Naive B cell (primary cell): Measurements from ENCODE around the gene TAF1C. TPM values are rescaled to one million over a fixed set of nuclear protein-coding genes. Genes with fewer than 3 reads are reported as not detected.
A peak's percentile ranks its signal among the peaks of the same experiment; 100 is the strongest.

Experiments
- ATAC-seq, 2 donors: fragments of 150-1000 bp; cut with Tn5 transposase; 2 replicates each; pipeline ENCODE4 v1.10.0; 2021; ENCODE audit warnings: low read depth in 2 of 2, mild to moderate bottlenecking in 2 of 2, moderate library complexity in 2 of 2
- DNase-seq: peaks from one replicate; pipeline ENCODE4 v3.0.0; 2022
- H3K27ac Mint-ChIP-seq, 6 donors: one replicate each; pipeline ENCODE4 v1.8.0; 2020 to 2022; ENCODE audit warnings: mild to moderate bottlenecking in 6 of 6, mixed read lengths in 6 of 6, moderate library complexity in 5 of 6, inconsistent platforms in 2 of 6
- H3K27me3 Mint-ChIP-seq, 3 donors: one replicate each; pipeline ENCODE4 v1.8.0; 2021 to 2022; ENCODE audit warnings: mixed read lengths in 3 of 3, mild to moderate bottlenecking in 1 of 3
- H3K36me3 Mint-ChIP-seq, 2 donors: one replicate each; pipeline ENCODE4 v1.8.0; 2020 to 2022; ENCODE audit warnings: mixed read lengths in 2 of 2, inconsistent platforms in 1 of 2, mild to moderate bottlenecking in 1 of 2
- H3K4me1 Mint-ChIP-seq, 3 donors: one replicate each; pipeline ENCODE4 v1.8.0; 2020 to 2022; ENCODE audit warnings: mixed read lengths in 3 of 3, inconsistent platforms in 1 of 3, mild to moderate bottlenecking in 1 of 3, moderate library complexity in 1 of 3
- H3K4me3 Mint-ChIP-seq, 8 donors: one replicate each; pipeline ENCODE4 v1.8.0; 2020 to 2022; ENCODE audit warnings: mild to moderate bottlenecking in 8 of 8, mixed read lengths in 8 of 8, moderate library complexity in 8 of 8, inconsistent platforms in 2 of 8
- H3K9me3 Mint-ChIP-seq, 7 donors: one replicate each; pipeline ENCODE4 v1.8.0; 2020 to 2022; ENCODE audit warnings: mixed read lengths in 7 of 7, mild to moderate bottlenecking in 5 of 7, inconsistent platforms in 2 of 7, moderate library complexity in 1 of 7
- polyA plus RNA-seq, 6 donors: library from polyadenylated mRNA; unstranded; fragments of 300-500 nt; fragmentation: Illumina TruSeq; gene quantifications; one replicate each; pipeline ENCODE4 v1.2.3, GENCODE V29; 2021; ENCODE audit warnings: low read depth in 6 of 6

Gene TAF1C, protein sequence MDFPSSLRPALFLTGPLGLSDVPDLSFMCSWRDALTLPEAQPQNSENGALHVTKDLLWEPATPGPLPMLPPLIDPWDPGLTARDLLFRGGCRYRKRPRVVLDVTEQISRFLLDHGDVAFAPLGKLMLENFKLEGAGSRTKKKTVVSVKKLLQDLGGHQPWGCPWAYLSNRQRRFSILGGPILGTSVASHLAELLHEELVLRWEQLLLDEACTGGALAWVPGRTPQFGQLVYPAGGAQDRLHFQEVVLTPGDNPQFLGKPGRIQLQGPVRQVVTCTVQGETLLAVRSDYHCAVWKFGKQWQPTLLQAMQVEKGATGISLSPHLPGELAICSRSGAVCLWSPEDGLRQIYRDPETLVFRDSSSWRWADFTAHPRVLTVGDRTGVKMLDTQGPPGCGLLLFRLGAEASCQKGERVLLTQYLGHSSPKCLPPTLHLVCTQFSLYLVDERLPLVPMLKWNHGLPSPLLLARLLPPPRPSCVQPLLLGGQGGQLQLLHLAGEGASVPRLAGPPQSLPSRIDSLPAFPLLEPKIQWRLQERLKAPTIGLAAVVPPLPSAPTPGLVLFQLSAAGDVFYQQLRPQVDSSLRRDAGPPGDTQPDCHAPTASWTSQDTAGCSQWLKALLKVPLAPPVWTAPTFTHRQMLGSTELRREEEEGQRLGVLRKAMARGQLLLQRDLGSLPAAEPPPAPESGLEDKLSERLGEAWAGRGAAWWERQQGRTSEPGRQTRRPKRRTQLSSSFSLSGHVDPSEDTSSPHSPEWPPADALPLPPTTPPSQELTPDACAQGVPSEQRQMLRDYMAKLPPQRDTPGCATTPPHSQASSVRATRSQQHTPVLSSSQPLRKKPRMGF
- polyA plus RNA-seq, result 10 to 100 TPM in 1 of 6 donors, 1 to 10 TPM in 5; 4.8 to 11.6 (median 7.3) TPM

DNA sequence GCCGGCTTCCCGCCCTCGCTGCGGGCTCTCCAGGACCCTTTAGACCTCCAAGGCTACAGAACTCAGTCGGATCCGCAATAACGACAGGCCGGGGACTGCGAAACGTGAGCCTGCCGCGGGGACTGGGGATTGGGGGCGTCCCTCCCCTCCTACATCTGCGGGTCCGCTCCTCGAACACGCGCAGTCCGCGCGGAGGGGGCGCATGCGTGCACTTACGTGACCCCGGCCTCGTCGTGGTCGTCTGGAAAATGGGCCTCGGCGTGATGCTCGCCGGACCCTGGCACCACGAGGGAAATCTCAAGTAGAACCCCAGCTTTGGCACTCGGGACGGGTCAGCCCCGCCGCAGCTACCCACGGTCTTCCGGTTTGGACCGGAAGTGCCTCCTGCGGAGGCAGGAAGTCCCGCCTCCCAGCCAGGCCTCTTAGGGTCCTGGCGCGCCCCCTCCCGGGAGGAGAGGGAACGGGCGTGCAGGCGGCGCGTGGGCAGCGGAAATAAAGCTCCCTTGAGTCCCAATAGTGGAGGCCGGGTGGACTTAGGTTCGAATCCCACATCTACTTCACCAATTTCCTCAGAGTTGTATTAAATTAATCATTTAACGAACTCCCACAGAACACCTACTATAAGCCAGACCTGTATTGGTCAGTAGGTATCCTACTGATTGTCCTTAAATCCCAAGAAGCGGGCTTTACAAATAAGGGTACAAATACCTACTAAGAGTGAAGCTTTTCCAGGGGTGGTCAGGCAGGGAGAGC lies at the start of gene TAF1C:
TAF1C (minus strand) TSS at position 373 of the 753 bp plus-strand sequence. CDS start 2,069 bp downstream, outside the sequence.
- Mint-ChIP-seq H3K4me1 (peaks cover 11 to 30% (median 30%) of the 10 kb centered on the region in 3 donors), H3K4me3 (peak within 1 kb of the TSS; percentile 92 to 99 (median 95)), H3K27me3 (no peaks in the 10 kb centered on the region), H3K36me3 (peaks cover 0 to 9% of the 10 kb centered on the region in 2 donors), H3K9me3 (no peaks in the 10 kb centered on the region), H3K27ac (peak within 1 kb of the TSS; percentile 53 to 94 (median 90))
- ATAC-seq (peak; percentile 94 to 96), DNase-seq (peak; percentile 85)

DNA sequence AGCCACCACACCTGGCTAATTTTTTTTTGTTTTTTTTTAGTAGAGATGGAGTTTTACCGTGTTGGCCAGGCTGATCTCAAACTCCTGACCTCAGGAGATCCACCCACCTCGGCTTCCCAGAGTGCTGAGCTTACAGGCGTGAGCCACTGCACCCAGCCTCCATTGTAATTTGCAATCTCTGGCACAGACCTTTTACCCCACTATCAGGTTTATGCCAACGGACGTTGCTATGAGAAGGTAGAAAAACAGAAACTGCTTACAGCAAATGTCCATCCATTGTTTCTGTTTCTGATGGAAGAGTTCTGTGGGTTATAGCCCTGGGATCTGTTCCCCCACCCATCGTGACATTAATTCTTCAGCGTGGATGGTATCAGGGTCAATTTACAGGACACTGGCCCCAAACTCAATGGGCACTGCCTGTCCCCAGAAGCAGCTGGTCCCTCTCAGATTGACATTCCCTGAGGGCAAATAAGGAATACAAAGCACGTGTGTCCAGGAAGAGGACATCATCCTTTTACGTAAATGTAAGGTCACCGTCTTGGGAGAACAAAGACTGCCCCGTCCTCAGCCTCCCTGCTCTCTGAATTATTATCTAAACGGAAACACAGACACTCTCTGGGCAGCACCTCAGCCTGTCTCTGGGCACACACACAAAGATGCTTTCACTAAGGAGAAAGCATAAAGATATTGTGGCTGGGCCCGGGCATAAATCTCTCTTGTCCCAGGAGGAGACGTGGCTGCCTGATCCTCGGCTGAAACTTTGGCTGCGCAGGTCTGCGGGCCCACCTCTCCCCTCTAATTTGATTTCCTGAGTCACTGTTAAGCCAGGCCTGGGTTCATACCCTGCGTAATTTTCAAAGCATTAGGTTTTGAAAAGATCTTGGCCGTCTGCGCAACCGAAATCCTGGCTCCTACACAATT lies 47.7 kb upstream of the TAF1C start:
- Mint-ChIP-seq H3K4me3 (peak overlapping the region in 1 of 8 donors; percentile 62), H3K27me3 (peaks cover 28 to 36% (median 30%) of the 10 kb centered on the region in 3 donors), H3K27ac (no peak overlapping the region), H3K4me1 (no peaks in the 10 kb centered on the region), H3K36me3 (no peaks in the 10 kb centered on the region), H3K9me3 (no peaks in the 10 kb centered on the region)
- DNase-seq, result no peak
- no peak for ATAC-seq

DNA sequence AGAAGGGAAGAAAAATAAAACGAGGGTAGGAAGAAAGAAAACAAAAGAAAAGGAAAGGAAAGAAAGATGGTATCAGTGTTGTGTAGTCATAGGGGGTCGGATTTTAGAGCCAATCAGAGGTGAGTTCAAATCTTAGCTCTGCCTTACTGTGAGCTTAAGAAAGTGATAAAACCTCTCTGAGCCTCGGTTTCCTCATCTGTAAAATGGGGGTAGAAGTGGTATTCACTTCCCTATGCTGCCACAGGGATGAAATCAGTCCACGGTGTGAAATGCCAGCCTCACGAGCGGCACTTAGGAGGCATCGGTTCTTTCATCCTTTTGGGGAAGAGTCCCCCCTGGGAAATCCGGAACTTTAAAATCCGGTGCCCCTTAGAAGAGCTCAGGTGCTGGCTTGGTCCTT lies 46.9 kb upstream of the TAF1C start:
- Mint-ChIP-seq H3K36me3 (no peaks in the 10 kb centered on the region), H3K27me3 (peaks cover 23 to 28% (median 26%) of the 10 kb centered on the region in 3 donors), H3K4me1 (no peaks in the 10 kb centered on the region), H3K4me3 (no peak overlapping the region), H3K9me3 (no peaks in the 10 kb centered on the region), H3K27ac (no peak overlapping the region)
- no peak for ATAC-seq
- DNase-seq, result no peak

DNA sequence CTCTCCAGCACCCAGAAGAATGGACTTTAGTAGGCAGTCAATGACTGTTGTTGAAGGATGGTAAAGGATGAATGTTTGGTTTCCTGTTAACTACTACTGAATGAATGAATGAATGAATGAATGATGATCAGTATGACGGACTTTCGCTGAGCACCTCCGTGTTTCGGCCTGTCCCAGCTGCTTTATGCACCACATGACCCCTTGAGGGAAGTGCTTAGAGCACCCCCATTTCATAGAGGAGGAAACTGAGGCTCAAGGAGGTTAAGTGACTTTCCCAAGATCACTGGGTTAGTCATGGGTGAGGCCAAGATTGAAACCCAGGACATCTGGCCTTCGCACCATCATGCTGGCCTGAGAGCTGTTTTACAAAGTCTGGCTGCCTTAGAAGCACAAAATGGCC lies 46.1 kb upstream of the TAF1C start:
- H3K36me3 Mint-ChIP-seq, result no peaks in the 10 kb centered on the region
- H3K4me3 Mint-ChIP-seq, result no peak overlapping the region
- H3K27ac Mint-ChIP-seq, result no peak overlapping the region
- H3K27me3 Mint-ChIP-seq, result peaks cover 18 to 28% (median 24%) of the 10 kb centered on the region in 3 donors
- H3K9me3 Mint-ChIP-seq, result no peaks in the 10 kb centered on the region
- H3K4me1 Mint-ChIP-seq, result no peaks in the 10 kb centered on the region
- ATAC-seq (no peak), DNase-seq (no peak)

DNA sequence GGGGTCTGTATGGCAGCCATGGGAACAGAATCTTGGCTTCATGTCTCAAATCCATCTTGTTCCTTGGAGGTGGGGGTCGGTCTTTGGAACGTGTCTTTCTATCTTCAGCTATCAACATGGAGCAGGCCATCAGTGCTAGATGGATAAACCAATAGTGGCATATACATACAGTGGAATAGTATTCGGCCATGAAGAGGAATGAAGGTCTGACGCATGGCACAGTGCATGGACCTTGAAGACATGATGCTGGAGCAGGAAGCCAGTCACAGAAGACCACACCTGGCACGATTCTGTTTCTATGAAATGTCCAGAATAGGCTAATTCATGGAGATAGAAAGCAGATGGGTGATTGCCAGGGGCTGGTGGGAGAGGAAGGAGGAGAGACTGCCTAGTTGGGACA lies 45.2 kb upstream of the TAF1C start:
- DNase-seq, result no peak
- no peaks in the 10 kb centered on the region for H3K4me1 Mint-ChIP-seq
- no peaks in the 10 kb centered on the region for H3K9me3 Mint-ChIP-seq
- H3K27me3 Mint-ChIP-seq, result peaks cover 19 to 36% (median 33%) of the 10 kb centered on the region in 3 donors
- no peak for ATAC-seq
- no peak overlapping the region for H3K4me3 Mint-ChIP-seq
- H3K36me3 Mint-ChIP-seq, result no peaks in the 10 kb centered on the region
- no peak overlapping the region for H3K27ac Mint-ChIP-seq

DNA sequence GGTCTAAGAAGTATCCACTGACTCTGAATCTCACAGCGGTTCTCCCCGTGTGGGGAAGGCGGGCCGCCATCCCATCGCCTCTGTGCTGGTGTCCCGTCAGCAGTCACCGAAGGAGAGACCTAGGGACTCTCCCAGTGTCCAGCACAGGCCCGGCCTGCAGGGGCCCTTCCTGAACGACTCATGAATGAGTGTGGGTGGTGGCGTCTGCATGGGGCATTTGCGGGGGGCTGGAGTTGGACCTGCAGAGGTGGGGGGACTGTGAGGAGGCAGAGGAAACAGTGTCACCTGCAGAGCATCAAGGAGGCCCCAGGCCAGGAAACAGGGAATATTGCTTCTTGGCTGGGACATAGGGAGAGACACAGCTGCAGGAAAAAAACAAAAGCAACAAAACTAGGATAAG lies 42.6 kb upstream of the TAF1C start:
- Mint-ChIP-seq H3K4me1 (no peaks in the 10 kb centered on the region), H3K36me3 (no peaks in the 10 kb centered on the region), H3K27ac (no peak overlapping the region), H3K27me3 (peaks cover 10 to 54% (median 53%) of the 10 kb centered on the region in 3 donors), H3K9me3 (no peaks in the 10 kb centered on the region), H3K4me3 (no peak overlapping the region)
- ATAC-seq (no peak), DNase-seq (no peak)

DNA sequence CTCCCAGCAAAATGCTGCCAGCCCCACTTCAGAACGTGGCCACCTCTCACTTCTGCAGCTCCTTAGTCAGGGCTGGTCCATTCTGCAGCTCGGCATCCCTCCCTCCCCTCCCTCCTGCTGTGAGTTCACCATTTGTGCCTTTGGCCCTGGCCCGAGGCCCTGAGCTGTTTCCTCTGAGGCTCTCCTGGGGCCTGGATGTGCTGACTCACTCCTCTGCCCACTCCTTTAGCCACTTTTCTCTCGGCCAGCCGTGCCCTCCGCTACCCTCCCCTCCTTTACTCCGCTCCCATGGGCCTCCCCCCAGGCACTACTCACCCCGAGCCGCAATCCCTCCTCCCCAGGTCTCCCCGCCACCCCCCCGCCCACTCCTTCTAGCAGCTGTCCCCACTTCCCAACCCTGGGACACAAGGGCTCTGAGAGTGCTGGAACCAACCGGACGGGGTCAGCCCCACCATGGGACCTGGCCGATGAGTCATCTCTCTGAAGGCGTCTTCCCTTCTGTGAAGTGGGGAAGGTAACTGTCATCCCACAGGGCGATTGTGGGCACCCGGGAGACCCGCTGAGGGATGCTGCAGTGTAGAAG lies 41.5 kb upstream of the TAF1C start:
- Mint-ChIP-seq H3K4me3 (no peak overlapping the region), H3K36me3 (no peaks in the 10 kb centered on the region), H3K4me1 (no peaks in the 10 kb centered on the region), H3K27me3 (peaks cover 6 to 50% (median 49%) of the 10 kb centered on the region in 3 donors), H3K9me3 (no peaks in the 10 kb centered on the region), H3K27ac (no peak overlapping the region)
- ATAC-seq, result no peak
- no peak for DNase-seq

DNA sequence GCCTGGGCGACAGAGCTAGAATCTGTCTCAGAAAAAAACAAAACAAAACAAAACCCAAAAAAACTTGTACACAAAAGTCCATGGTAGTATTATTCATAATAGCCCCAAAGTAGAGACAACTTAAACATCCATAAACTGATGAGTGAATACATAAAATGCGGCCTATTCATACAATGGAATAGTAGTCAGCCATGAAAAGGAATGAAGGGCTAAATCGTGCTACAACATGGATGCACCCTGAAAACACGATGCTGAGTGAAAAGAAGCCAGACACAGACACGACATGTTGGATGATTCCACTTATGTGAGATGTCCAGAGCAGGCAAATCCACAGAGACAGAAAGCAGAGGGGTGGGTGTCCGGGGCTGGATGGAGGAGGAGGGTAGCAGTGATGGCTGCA lies 40.7 kb upstream of the TAF1C start:
- H3K36me3 Mint-ChIP-seq, result no peaks in the 10 kb centered on the region
- H3K4me3 Mint-ChIP-seq, result no peak overlapping the region
- peaks cover 5 to 49% (median 47%) of the 10 kb centered on the region in 3 donors for H3K27me3 Mint-ChIP-seq
- ATAC-seq (no peak), DNase-seq (no peak)
- no peaks in the 10 kb centered on the region for H3K4me1 Mint-ChIP-seq
- H3K27ac Mint-ChIP-seq, result no peak overlapping the region
- H3K9me3 Mint-ChIP-seq, result no peaks in the 10 kb centered on the region

DNA sequence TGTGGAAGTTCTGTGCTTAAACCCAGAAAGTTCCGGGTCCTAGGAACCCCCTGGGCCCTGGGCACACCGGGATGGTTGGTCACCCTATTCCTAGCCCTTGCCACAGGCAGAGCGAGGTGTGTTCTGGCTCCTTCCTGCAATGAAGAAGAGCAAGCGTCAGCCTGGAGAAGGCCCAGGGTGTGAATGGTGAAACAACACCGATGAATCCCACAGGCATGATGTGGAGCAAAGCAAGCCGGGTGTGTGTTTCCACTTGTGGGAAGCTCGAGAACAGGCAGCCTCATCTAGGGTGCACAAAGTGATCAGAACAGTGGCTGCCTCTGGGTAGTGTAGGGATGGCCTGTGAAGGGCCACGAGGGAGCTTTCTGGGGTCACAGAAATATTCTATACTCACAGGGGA lies 39.2 kb upstream of the TAF1C start:
- ATAC-seq, result no peak
- no peak for DNase-seq
- no peak overlapping the region for H3K4me3 Mint-ChIP-seq
- H3K27ac Mint-ChIP-seq, result no peak overlapping the region
- H3K36me3 Mint-ChIP-seq, result no peaks in the 10 kb centered on the region
- H3K27me3 Mint-ChIP-seq, result peaks cover 10 to 49% (median 43%) of the 10 kb centered on the region in 3 donors
- no peaks in the 10 kb centered on the region for H3K9me3 Mint-ChIP-seq
- H3K4me1 Mint-ChIP-seq, result no peaks in the 10 kb centered on the region

DNA sequence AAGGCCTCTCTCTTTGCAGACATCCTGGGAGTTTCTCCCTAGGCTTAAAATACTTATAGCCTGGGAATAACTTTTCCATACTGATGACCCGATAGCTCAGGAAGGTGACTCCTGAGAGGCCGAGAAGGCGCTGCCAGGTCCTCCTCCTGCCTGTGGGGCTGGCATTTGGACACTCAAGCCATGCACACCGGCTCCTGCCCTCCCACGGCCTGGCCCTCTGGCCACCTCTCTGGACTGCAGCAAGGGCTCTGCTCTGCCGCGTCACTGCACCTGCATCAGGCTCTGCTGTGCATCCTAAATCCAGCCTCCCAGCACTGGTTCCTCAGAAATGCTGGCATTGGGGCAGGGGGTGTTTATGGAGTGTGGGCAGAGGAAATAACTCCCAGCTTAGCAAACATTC lies 38.7 kb upstream of the TAF1C start:
- ATAC-seq (no peak), DNase-seq (no peak)
- H3K36me3 Mint-ChIP-seq, result no peaks in the 10 kb centered on the region
- peaks cover 10 to 44% (median 43%) of the 10 kb centered on the region in 3 donors for H3K27me3 Mint-ChIP-seq
- H3K27ac Mint-ChIP-seq, result no peak overlapping the region
- no peaks in the 10 kb centered on the region for H3K9me3 Mint-ChIP-seq
- no peak overlapping the region for H3K4me3 Mint-ChIP-seq
- no peaks in the 10 kb centered on the region for H3K4me1 Mint-ChIP-seq

DNA sequence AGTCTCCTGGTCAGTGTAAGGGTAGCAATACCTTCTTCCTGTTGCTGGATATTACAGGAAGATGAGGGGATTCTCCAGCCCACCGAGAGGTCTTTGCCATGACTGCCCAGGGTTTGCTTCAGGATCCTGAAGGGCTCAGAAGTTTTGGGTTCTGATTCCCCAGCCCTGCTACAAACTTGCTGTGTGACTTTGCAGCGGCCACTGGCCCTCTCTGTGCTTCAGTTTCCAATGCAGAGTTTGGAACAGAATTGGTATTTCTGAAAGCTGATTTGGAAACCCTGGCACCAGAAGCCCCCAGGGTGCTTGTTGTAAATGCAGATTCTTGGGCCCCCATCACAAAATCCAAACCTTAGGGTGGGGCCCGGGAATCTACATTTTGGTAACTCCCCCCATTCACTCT lies 38.3 kb upstream of the TAF1C start:
- DNase-seq (no peak), ATAC-seq (no peak)
- H3K27ac Mint-ChIP-seq, result no peak overlapping the region
- H3K9me3 Mint-ChIP-seq, result no peaks in the 10 kb centered on the region
- peaks cover 10 to 44% (median 42%) of the 10 kb centered on the region in 3 donors for H3K27me3 Mint-ChIP-seq
- H3K4me1 Mint-ChIP-seq, result no peaks in the 10 kb centered on the region
- H3K4me3 Mint-ChIP-seq, result no peak overlapping the region
- no peaks in the 10 kb centered on the region for H3K36me3 Mint-ChIP-seq

DNA sequence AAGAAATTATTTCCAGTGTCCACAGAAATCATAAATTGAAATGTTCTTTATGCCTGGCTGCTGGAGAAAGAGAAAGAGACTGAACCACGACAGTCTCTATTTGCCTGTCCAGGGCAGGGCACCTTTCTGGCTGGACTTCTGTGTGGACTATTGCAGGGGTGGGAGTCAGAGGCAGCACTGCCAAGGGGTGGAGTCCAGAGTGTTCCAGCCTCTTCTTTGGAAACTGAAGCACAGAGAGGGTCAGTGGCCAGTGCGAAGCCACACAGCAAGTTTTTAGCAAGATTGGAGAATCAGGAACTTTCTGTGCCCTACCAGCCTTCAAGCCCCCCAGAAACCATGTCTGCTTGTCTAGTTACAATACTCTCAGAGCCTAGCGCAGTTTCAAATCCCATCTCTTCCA lies 37.7 kb upstream of the TAF1C start:
- no peaks in the 10 kb centered on the region for H3K36me3 Mint-ChIP-seq
- no peak overlapping the region for H3K4me3 Mint-ChIP-seq
- ATAC-seq (no peak), DNase-seq (no peak)
- no peaks in the 10 kb centered on the region for H3K4me1 Mint-ChIP-seq
- H3K9me3 Mint-ChIP-seq, result no peaks in the 10 kb centered on the region
- peaks cover 10 to 44% (median 42%) of the 10 kb centered on the region in 3 donors for H3K27me3 Mint-ChIP-seq
- peak overlapping the region in 1 of 6 donors; percentile 3 for H3K27ac Mint-ChIP-seq
